Measurements from ENCODE around the gene FBXO15. TPM values are rescaled to one million over a fixed set of nuclear protein-coding genes. Genes with fewer than 3 reads are reported as not detected.

The FBXO15 gene
- total and polyA plus RNA-seq, 2 of the 8 experiments (the other 6 are each of a cell fraction or from before 2014, with no cell fraction given) = 0.84 to 0.85 TPM

DNA sequence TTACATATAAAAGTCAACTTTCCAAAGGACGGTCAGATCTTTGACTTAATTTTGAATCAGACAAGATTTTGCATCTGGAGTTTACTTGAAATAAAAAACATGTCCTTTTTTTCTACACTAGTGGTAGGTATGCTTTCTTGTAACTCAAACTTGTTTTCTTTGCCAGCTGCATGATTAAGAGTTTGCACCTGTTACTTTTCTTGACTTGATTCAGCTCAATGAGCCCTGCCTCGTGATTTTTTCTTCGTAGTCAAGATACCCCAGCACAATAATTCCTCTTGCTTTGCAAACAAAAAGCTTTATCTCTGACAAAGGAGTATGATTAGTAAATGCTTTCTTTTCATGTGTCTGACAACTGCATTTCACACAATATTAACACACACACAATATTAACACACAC lies 82.3 kb downstream of the FBXO15 start:
- Histone ChIP-seq H3K4me3 (ENCODE audit: extremely low read depth in 1 of 4, insufficient read depth in 2 of 4, low read depth in 3 of 4, low read length in 4 of 4) (no peak overlapping the region), H3K23me2 (ENCODE audit: low read depth, low read length) (no peaks in the 10 kb centered on the region), H3K9me3 (ENCODE audit: insufficient read depth in 2 of 2, low read depth in 1 of 2, low read length in 1 of 2) (no peaks in the 10 kb centered on the region), H3K56ac (replicated peaks; ENCODE audit: insufficient read length, low read depth, low read length) (no peak overlapping the region), H3K14ac (ENCODE audit: insufficient read length) (no peak overlapping the region), H4K20me1 (replicated peaks in 1 of 2; ENCODE audit: control insufficient read depth in 1 of 2, insufficient read depth in 2 of 2, low read length in 2 of 2) (no peaks in the 10 kb centered on the region), H3K79me1 (ENCODE audit: low read depth, low read length) (no peaks in the 10 kb centered on the region), H2BK120ac (replicated peaks; ENCODE audit: low read depth, low read length) (no peak overlapping the region), H2BK5ac (ENCODE audit: low read depth, low read length) (no peak overlapping the region), H4K91ac (replicated peaks; ENCODE audit: insufficient read length, low read length) (no peak overlapping the region), H2AFZ (ENCODE audit: low read length) (no peak overlapping the region), H2BK12ac (ENCODE audit: low read depth, low read length) (no peak overlapping the region), H3K4ac (replicated peaks; ENCODE audit: insufficient read length, low read depth, low read length) (no peak overlapping the region), H3K36me3 (ENCODE audit: control insufficient read depth in 2 of 4, insufficient read depth in 4 of 4, low read length in 3 of 4) (no peaks in the 10 kb centered on the region), H3K23ac (ENCODE audit: insufficient read length) (no peak overlapping the region), H3K79me2 (ENCODE audit: control insufficient read depth in 1 of 2, insufficient read depth in 2 of 2, low read length in 2 of 2) (no peaks in the 10 kb centered on the region), H3K4me1 (replicated peaks in 1 of 4; ENCODE audit: control insufficient read depth in 3 of 4, insufficient read depth in 4 of 4, low read length in 3 of 4) (peaks cover 0 to 5% (median 1%) of the 10 kb centered on the region in 4 experiments; a peak in 3 of 7 replicates), H2AK5ac (ENCODE audit: low read depth, low read length) (no peak overlapping the region), H3K27me3 (replicated peaks in 1 of 4; ENCODE audit: control insufficient read depth in 3 of 4, extremely low read depth in 1 of 4, insufficient read depth in 3 of 4, low read length in 3 of 4) (no peaks in the 10 kb centered on the region), H3K18ac (ENCODE audit: extremely low read depth, low read length) (no peak overlapping the region), H2BK15ac (ENCODE audit: low read length) (no peak overlapping the region), H3K9ac (replicated peaks in 1 of 4; ENCODE audit: extremely low read depth in 1 of 4, low read depth in 3 of 4, low read length in 3 of 4) (no peak overlapping the region), H3K4me2 (ENCODE audit: insufficient read depth in 1 of 2, low read depth in 2 of 2, low read length in 2 of 2) (no peak overlapping the region), H3K27ac (ENCODE audit: low read depth, low read length) (no peak overlapping the region), H2BK20ac (ENCODE audit: low read length) (no peak overlapping the region), H4K8ac (ENCODE audit: extremely low read depth, insufficient read depth, low read length) (no peak overlapping the region), H4K5ac (ENCODE audit: insufficient read length, low read depth, low read length) (no peak overlapping the region)
- FAIRE-seq = no peak
- ChIA-PET POLR2A (ENCODE audit: partially characterized antibody) (interaction anchor here (0.6 kb wide), 1 partner anchor 103 kb away, joined by 3 read pairs; no protein-coding TSS in a partner anchor), CTCF (ENCODE audit: partially characterized antibody) (interaction anchor here (0.8 to 2.6 kb wide), 8 partner anchors 8 to 87 kb away, joined by 3 to 8 read pairs (median 4); no protein-coding TSS in a partner anchor)
- no peak for DNase-seq (ENCODE audit: low read depth in 1 of 2, low spot score in 2 of 2)
- WGBS, 2 experiments (ENCODE audit: extremely low coverage in 1 of 2, insufficient coverage in 1 of 2, insufficient read length in 1 of 2, insufficient replicate concordance in 2 of 2, low coverage in 1 of 2, low lambda C conversion rate in 2 of 2, missing lambda C conversion rate in 1 of 2) = 96% methylated on average over 3 of the region's 3 CpGs; no CpG with 5 or more reads in 1 of the 2 experiments
- TF ChIP-seq RXRA (IDR thresholded peaks at IDR 0.05; ENCODE audit: insufficient read depth, low read depth, low read length) (no peak), BRCA1 (IDR thresholded peaks at IDR 0.05; ENCODE audit: low read depth, low read length) (no peak)
- TF ChIP-seq, protein P1, sequence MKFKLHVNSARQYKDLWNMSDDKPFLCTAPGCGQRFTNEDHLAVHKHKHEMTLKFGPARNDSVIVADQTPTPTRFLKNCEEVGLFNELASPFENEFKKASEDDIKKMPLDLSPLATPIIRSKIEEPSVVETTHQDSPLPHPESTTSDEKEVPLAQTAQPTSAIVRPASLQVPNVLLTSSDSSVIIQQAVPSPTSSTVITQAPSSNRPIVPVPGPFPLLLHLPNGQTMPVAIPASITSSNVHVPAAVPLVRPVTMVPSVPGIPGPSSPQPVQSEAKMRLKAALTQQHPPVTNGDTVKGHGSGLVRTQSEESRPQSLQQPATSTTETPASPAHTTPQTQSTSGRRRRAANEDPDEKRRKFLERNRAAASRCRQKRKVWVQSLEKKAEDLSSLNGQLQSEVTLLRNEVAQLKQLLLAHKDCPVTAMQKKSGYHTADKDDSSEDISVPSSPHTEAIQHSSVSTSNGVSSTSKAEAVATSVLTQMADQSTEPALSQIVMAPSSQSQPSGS (IDR thresholded peaks at IDR 0.05; ENCODE audit: low read length) = no peak
